SU-DHL-6 (cell line): ENCODE results near the gene C2orf42.
"Not testable (repeated sequence)": the region's sequence is repeated elsewhere in the genome, so short reads cannot be mapped to it uniquely, and the experiment has no call there.

Experiments
- CTCF ChIP-seq: fragments of 200-600 bp; sonication (generic); IDR thresholded peaks from one replicate; pipeline ENCODE4 v1.5.1; 2017; ENCODE audit warnings: antibody characterized with exemption, mild to moderate bottlenecking, low read length, moderate library complexity; ENCODE audit not compliant: insufficient read depth, poor library complexity, severe bottlenecking
- EZH2phosphoT487 ChIP-seq: fragments of 200-600 bp; sonication (generic), shearing (Covaris generic); conservative IDR thresholded peaks from 2 replicates; pipeline ENCODE4 v1.6.1; 2018; ENCODE audit warnings: mild to moderate bottlenecking, antibody characterized with exemption, low read length, moderate library complexity, mixed read lengths

- TF ChIP-seq CTCF, EZH2phosphoT487: not testable (repeated sequence)
These were observed 84.7 kb downstream of the C2orf42 start for GRCh38 chr2:70106138-70106537.
